Activated naive CD4-positive, alpha-beta T cell (primary cell): Measurements from ENCODE around the gene ASCC3.
"Not testable (repeated sequence)": the region's sequence is repeated elsewhere in the genome, so short reads cannot be mapped to it uniquely, and the experiment has no call there.

Experiments used
- DNase-seq, 4 experiments: peaks; one replicate each; lab custom pipeline; 2025; lab: John Stamatoyannopoulos, UW

Gene ASCC3

DNA sequence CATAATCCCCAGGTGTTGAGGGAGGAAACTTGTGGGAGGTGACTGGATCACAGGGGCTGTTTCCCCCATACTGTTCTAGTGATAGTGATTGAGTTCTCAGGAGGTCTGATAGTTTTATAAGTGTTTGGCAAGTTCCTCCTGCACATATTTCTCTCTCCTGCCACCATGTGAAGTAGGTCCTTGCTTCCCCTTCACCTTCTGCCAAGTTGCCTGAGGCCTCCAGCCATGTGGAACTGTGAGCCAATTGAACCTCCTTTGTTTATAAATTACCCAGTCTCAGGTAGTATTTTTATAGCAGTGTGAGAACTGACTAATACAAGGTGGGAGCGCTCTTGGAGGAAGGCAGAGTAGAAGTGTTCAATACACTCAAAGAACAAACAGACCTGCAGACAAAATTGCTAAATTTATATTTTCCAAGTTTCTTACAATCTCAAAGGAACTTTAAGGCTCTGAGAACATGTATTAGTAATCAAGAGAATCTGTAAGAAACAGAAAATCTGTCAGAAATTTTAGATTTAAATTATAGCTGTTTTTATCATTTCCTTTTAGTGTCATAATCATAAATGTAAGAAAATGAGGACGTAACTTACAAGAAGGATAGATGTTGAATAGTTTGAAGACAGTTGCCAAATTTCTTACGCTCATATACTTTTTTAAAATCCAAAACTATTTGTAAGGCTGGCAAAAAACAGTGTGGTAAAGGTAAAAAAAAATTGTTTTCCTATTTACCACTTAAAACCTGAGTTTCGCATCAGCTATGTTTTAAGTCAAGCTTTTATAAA is 77.7 kb downstream of the ASCC3 start:
- DNase-seq, result no peak

DNA sequence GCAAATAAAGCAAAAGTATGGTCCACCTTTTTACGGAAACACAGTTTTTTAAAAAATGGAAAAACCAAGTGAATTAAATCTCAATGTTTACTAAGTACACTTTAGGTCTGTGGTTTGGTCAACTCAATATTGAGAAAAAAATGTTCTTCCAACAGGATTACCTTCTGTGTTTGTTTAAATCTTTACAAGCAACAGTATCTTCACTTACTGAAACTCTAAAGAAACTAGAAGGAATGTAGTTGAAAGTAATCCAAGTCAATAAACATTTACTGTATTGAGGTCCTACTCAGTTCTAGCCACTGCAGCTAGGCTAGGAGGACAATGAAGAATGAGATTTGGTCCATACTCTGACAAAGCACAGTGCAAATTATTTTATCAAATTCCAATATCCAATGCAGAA is 80.1 kb downstream of the ASCC3 start:
- no peak for DNase-seq

DNA sequence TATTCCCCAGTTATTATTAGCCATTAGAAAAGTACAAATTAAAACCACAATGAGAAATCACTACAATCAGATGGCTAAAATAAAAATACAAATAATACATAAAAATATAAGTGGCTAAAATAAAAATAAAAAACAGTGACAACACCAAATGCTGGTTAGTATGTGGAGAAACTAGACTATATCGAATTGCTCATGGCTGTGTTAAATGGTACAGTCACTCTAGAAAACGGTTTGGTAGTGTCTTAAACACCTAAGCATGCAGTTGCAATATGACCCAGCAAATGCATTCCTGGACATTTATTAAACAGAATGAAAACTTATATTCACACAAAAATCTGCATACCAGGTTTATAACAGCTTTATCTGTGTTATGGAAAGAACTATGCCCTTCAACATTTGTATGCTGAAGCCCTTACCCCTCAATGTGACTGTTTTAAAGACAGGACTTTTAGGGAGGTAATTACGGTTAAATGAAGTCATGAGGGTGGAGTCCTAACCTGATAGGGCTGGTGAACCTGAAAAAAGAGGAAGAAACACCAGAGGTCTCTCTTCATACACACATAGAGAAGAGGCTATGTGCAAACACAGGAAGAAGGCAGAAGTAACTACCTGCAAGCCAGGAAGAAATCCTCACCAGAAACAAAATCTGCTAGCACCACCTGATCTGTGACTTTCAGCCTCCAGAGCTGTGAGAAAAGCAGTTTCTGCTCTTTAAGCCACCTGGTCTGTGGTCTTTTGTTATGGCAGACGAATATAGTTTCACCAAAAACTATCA is 84.9 kb downstream of the ASCC3 start:
- DNase-seq, result no peak

DNA sequence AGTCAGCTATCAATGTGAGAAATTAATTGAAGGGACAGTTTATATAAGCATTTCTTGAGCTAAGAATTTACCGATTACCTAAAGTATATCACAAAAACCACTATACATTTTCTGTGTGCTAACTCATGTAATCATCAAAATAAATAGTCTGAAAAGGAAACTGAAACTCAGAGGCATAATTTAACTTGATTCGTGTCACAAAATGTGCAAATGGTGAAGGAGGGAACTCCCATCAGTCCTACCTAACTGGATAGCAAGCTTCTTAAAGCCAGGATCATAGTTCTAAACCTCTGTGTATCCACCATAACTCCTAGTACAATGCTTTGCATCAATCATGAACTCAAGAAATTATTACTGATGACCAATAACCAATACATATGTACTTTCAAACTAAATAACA is 91.0 kb downstream of the ASCC3 start:
- no peak for DNase-seq

DNA sequence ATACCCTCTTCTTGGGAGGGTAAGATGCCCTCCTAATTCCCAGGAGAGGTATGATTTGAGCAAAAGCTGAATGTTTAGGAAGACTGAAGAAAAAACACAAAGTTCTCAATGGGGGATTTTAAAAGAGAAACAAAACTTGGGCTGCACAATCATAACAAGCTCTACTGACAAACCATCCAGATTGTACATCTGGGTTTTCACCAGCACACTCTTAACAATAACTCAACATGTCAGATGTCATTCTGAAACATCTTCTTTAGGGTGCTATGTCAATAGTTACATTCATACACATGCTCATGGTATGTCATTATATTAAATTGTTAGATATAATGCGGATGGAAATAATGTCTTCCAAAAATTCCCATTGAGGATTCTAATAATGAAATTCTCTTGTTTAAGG is 95.1 kb downstream of the ASCC3 start:
- no peak for DNase-seq

DNA sequence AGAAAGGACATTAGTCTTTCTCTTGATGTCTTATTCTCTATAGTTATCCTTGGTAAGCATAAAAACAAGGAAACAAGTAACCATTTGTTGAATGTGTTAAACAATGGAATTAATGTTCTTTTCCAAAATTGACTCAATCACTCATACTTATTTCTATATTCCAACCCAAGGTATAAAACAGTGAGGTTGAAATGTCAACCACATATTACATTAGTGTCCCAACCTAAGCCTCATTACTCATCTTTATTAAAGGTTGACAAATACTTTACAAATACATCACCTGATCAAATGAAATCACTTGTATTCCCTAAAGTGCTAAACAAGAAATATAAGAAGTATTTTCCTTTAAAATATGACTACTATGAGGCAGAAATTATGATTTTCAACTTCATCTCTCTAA is 100.5 kb downstream of the ASCC3 start:
- DNase-seq, result no peak

DNA sequence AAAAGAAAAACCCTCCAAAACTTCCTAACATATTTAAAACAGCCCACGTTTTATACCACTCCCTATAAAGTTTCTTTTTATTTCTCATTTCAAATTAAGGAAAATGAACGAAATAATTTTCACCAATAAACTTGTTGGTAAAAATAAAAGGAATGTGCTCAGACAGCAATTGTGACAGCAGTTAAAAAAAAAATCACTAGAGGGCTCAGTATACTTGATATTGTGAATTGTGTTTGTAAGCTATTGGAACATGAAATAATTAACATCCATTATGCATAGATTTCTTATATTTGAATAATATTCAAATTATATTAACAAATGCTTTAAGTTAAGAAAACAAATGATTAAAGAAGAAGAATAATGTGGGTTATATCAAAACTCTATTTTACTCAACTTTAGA is 105.5 kb downstream of the ASCC3 start:
- DNase-seq, result no peak

DNA sequence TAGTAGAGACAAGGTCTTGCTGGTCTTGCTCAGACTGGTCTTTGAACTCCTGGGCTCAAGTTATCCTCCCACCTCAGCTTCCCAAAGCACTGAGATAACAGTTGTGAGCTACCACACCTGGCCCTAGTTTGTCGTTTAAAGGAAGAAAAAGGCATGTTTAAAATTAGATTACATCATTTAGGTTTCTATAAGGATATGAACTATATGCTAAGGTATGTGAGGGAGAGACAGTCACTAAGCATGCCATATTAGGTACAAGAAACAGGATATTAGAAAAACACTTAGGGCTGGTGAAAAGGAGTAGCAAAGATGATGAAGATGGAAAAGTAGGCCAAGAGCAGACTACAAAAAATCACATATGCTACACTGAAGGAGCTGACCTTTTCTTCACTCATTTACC is 106.4 kb downstream of the ASCC3 start:
- no peak for DNase-seq

DNA sequence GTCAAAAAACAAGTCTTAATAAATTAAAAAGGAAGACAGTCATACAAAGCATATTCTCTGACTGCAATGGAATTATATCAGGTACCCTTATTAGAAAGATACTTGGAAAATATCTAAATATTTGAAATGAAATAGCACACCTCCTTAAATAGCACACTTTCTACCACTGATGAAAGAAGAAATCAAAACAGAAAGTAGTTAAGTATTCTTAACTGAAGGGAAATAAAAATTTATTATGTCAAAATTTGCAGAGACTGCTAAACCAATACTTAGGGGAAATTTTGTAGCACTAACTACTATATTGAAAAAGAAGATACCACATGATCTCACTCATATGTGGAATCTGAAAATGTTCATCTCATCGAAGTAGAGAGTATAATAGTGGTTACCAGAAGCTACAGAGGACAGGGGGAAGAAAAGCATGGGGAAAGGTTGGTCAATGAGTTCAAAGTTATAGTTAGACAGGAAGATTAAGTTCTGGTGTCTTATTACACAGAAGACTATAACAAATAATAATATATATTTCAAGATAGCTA is 112.2 kb downstream of the ASCC3 start:
- DNase-seq, result no peak

DNA sequence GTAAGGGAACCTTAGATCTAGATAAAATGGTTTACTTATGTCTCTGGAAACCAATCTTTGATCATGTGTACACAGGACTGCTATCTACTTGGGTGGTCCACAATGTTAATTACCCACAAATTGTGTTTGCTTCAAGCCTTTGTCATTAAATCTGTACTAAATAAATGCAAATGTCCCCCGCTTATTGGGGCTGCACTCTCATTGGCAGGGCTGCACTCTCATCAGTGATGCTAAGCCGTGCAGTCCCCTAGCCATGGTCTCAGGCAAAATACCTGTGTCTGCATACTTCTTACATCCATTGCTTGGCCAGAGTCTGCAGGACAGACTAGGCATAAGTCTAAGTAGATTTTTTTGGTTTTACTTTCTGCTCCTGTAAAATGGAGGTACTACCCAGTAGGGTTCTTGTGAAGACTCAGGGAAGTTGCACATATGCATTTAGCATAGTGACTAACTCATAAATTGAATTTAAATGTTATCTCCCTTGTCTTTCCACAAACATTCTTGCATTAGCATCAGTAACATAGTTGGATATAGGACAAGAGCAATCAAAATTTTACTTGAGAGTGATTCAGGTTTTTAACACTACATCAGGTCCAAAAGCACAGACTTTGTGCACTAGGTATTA is 117.4 kb downstream of the ASCC3 start:
- DNase-seq, result no peak

DNA sequence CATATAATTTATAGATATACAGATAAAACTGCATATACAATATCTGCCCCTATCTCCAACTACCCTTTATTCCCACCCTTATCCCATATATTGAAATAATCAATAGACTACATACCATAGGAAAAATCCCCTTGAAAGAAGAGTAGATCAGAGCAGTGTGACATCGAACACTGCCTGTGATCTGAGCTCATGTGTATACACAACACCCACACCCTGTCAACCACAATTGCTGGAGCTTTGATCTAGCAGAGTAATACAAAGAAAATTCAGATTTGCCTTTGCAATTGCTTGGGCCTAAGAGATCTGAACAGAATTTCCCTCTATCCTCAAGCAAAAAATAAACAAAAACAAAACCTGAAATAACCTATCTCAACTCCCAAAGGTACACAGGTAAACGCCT is 119.3 kb downstream of the ASCC3 start:
- no peak for DNase-seq

DNA sequence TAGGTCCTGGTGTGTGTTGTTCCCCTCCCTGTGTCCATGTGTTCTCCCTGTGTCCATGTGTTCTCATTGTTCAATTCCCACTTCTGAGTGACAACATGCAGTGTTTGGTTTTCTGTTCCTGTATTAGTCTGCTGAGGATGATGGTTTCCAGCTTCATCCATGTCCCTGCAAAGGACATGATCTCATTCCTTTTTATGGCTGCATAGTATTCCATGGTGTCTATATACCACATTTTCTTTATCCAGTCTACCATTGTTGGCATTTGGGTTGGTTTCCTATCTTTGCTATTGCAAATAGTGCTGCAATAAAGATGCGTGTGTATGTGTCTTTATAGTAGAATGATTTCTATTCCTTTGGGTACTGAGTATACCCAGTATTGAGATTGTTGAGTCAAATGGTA is 122.7 kb downstream of the ASCC3 start:
- DNase-seq, result not testable (repeated sequence)

DNA sequence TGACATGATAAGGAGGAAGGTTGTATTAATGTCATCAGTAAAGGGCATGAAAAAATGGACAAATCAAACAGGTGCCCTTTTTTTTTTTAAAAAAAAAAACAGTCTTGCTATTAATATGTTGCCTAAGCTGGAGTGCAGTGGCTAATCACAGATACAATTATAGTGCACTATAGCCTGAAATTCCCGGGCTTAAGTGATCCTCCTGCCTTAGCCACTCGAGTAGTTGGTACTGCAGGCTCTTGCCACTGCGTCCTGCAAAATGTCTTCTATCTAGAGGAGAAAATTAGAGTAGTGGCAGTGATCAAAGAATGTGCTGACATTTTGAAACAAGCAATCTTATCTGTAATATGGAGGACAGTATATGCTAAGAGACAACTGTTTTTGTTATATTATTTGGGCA is 127.7 kb downstream of the ASCC3 start:
- DNase-seq, result no peak

DNA sequence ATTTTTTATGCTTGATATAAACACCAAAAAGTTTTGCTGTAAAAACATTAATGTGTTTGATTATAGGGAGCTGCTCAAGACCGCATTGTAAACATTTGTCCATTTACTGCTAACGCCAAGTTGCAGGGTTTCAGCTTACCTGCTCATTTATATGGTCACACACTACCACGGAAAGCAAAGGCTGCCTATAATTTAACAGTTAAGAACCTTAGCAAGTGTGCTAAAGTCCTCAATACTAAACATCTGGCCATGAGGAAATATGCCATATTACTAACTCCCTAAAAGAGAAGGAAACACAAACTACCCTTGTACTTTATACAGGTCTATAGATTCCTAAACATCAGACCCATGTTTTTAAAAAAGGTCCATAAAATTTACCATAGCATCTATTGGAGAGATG is 129.5 kb downstream of the ASCC3 start:
- DNase-seq, result no peak

DNA sequence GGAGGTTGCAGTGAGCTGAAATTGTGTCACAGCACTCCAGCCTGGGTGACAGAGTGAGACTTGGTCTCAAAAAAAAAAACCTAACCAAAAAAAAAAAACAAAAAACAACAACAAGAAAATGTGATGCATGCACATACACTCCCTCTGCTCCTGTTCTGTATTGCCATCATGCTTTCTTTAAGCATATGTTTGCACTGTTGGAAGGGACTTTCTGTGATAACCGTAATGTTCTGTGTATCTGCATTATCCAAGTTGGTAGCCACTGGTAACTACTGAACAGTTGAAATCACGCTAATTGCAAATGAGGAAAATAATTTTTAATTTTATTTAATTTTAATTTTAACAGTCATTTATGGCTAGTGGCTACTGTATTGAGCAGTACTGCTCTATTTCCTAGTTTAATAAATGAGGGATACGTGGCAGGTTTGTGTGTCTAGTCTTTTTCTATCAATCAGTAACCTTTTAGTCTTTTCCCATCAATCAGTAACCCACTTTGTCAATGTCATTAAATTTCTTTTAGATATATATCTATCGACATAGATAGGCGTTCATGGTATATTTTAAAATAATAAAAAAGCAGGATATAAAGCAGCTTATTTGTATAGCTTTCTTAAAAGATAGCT is 135.6 kb downstream of the ASCC3 start:
- DNase-seq, result no peak

DNA sequence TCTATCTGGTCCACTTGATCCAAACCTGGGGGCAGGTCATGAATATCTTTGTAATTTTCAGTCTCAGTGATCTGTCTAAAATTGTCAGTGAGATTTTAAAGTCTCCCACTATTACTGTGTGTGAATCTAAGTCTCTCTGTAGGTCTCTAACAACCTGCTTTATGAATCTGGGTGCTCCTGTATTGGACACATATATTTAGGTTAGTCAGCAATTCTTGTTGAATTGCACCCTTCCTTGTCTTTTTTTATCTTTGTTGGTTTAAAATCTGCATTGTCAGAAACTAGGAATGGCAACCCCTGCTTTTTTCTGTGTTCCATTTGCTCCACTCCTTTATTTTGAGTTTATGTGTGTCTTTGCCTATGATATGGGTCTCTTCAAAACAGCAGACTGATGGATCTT is 140.7 kb downstream of the ASCC3 start:
- DNase-seq, result no peak

DNA sequence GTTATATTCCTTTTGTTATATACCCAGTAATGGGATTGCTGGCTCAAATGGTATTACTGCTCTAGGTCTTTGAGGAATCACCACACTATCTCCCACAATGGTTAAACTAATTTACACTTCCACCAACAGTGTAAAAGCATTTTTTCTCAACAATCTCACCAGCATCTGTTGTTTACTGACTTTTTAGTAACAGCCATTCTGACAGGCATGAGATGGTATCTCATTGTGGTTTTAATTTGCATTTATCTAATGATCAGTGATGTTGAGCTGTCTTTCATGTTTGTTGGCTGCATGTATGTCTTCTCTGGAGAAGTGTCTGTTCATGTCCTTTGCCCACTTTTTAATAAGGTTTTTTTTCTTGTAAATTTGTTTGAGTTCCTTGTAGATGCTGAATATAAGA is 143.4 kb downstream of the ASCC3 start:
- not testable (repeated sequence) for DNase-seq

DNA sequence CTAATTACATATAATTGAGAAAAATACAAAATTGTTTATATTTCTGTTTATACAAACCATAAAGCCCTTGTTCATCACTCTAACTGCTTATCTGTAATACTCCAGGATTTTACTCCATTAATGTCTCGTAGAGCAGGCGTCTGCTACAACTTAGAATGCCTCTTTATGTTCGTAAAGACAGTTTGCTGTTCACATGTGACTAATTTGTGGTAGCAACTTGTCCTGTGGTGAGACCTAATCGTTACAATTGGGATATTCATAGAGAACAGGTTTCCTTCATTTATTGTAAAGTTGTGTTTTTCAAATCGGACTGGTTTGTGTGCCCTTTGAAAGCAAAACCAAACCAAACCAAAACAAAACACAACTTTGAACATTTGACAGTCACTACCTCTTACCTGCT is 149.7 kb downstream of the ASCC3 start:
- DNase-seq, result no peak

DNA sequence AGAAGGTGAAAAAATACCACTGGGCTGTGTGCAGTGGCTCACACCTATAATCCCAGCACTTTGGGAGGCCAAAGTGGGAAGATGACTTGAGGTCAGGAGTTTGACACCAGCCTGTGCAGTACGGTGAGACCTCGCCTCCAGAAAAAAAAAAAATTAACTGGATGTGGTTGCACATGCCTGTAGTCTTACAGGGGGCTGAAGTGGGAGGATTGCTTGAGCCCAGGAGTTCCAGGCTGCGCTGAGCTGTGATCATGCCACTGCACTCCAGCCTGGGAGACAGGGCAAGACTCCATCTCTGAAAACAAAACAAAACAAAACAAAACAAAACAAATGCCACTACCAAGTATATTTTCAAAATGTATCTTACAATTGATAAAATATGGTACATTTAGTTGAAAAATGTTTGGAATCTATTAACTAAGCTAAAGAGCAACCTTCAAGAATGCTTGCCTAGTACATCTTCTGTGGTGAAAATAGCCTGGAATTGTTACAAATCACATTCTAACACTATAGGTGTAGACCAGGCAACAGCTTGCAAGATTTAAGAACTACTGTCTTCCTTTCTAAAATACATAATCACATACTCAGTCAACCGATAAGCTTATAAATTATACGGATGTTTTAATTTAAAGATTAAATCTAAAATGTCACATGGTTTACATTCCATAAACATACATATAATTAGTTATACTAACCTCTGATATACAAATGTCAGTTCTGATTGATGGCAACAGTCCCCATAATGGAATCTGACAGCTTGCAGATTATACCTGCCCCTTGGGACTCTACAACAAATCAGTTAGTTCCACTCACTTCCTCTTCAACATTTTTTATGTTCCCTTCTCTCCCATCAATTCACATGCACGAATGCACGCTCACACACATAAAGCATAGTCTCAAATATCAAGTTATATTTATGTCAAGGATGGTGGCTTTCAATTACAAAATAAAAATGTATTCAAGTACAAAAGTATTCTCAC is 150.8 kb downstream of the ASCC3 start:
- DNase-seq, result no peak

DNA sequence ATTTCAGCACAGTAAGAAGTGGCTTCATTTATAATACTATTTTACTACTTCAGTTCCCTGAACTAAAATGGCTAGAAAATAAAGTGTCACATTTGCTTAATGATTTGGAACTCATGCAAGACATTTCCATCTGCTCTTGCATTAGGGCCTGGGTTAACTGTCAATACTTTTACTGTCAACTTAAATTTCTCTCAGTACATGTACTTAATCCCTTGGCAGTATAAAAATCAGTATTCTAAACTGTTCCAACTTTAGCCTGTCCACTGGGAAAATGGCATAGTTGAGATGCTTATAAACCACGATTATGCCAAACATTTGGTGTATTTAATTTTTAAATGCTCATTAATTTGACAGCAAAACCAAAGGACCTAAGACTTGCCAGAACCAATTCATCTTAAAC is 154.5 kb downstream of the ASCC3 start:
- no peak for DNase-seq

DNA sequence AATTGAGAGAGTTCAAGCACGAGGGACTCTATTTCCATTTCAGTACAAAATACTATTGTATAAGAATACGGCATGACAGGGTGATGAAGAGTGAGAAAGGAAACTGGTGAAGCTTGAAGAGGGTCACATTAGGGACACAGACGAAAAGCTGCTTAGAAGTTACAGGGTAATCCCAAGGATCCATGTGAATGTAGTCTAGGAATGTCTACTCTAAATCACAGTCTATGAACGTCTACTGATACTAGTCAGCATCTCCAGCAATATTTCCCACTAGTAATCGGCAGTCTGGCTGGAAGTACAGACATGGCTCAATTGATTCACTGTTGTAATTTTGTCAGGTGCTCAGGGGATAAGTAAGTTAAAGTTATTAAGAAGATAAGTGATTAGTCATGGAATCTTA is 156.4 kb downstream of the ASCC3 start:
- no peak for DNase-seq
